SK-N-SH (cell line): ENCODE results near the gene L3MBTL1. TPM values are rescaled to one million over a fixed set of nuclear protein-coding genes. Genes with fewer than 3 reads are reported as not detected.
"Not testable (repeated sequence)": the region's sequence is repeated elsewhere in the genome, so short reads cannot be mapped to it uniquely, and the experiment has no call there.

Experiments
- CTCF ChIA-PET: fragments of 300-600, 350-600 bp; formaldehyde crosslinking; extraction: SDS; loops from one replicate; lab custom pipeline; 2021; lab: Yijun Ruan, JAX
- POLR2A ChIA-PET: fragments of 350-600 bp; sonication (Branson Sonifier 250); formaldehyde crosslinking; extraction: SDS; loops from one replicate; lab custom pipeline; 2020; ENCODE audit warnings: antibody characterized with exemption, inconsistent platforms; lab: Yijun Ruan, JAX
- DNase-seq: peaks from one replicate; pipeline ENCODE4 v3.0.0; 2012
- H2AFZ ChIP-seq: fragments of 200-600 bp; sonication (generic); 2 replicates; pipeline ENCODE4 v1.8.1; 2016; ENCODE audit warnings: antibody characterized with exemption, mild to moderate bottlenecking, low read depth
- H3F3A ChIP-seq: fragments of 200-600 bp; sonication (generic); replicated peaks from 2 replicates; pipeline ENCODE3; 2016; ENCODE audit warnings: antibody characterized with exemption, mild to moderate bottlenecking; ENCODE audit not compliant: insufficient read depth
- H3K27ac ChIP-seq, 2 experiments: fragments of 200-500 bp in 1 of 2; fragments of 200-600 bp in 1 of 2; sonication (Bioruptor generic) in 1 of 2; sonication (generic), shearing (Covaris generic) in 1 of 2; 2 replicates each; pipeline versions ENCODE4 v1.5.1 to v1.6.1; 2014 to 2016; ENCODE audit warnings: low read depth in 2 of 2, inconsistent platforms in 1 of 2, low read length in 1 of 2, mild to moderate bottlenecking in 1 of 2, mixed read lengths in 1 of 2
- H3K27me3 ChIP-seq: fragments of 200-600 bp; sonication (generic), shearing (Covaris generic); 2 replicates; pipeline ENCODE4 v1.6.1; 2016; ENCODE audit warnings: mixed run types; ENCODE audit not compliant: insufficient read depth
- H3K36me3 ChIP-seq, 2 experiments: fragments of 200-500 bp in 1 of 2; fragments of 200-600 bp in 1 of 2; sonication (Bioruptor generic) in 1 of 2; sonication (generic) in 1 of 2; replicated peaks in 1 of 2; 2 replicates each; pipeline versions ENCODE3 to v1.5.1; 2014 to 2016; ENCODE audit warnings: low read length in 1 of 2, mild to moderate bottlenecking in 1 of 2; ENCODE audit not compliant: insufficient read depth in 2 of 2, control insufficient read depth in 1 of 2
- H3K4me1 ChIP-seq, 2 experiments: fragments of 200-500 bp in 1 of 2; fragments of 200-600 bp in 1 of 2; sonication (Bioruptor generic) in 1 of 2; sonication (generic), shearing (Covaris generic) in 1 of 2; 2 replicates each; pipeline versions ENCODE4 v1.5.1 to v1.6.1; 2014 to 2016; ENCODE audit warnings: low read depth in 1 of 2, low read length in 1 of 2, mixed run types in 1 of 2; ENCODE audit not compliant: insufficient read depth in 2 of 2, control insufficient read depth in 1 of 2
- H3K4me2 ChIP-seq: fragments of 200-600 bp; sonication (generic), shearing (Covaris generic); 2 replicates; pipeline ENCODE4 v1.6.1; 2017; ENCODE audit warnings: mixed run types
- H3K4me3 ChIP-seq, 2 experiments: fragments of 200-500 bp in 1 of 2; fragments of 200-600 bp in 1 of 2; sonication (Bioruptor generic) in 1 of 2; sonication (generic), shearing (Covaris generic) in 1 of 2; 2 replicates each; pipeline versions ENCODE4 v1.5.1 to v1.8.1; 2014 to 2016; ENCODE audit warnings: low read depth in 2 of 2, inconsistent platforms in 1 of 2, low read length in 1 of 2, mild to moderate bottlenecking in 1 of 2, mixed read lengths in 1 of 2, moderate library complexity in 1 of 2
- H3K79me2 ChIP-seq: fragments of 200-600 bp; sonication (generic); 2 replicates; pipeline ENCODE4 v1.8.1; 2017; ENCODE audit warnings: mild to moderate bottlenecking; ENCODE audit not compliant: insufficient read depth
- H3K9ac ChIP-seq: fragments of 200-600 bp; sonication (generic); 2 replicates; pipeline ENCODE4 v1.6.1; 2017; ENCODE audit warnings: mixed run types
- H3K9me2 ChIP-seq: fragments of 200-600 bp; sonication (generic); 2 replicates; pipeline ENCODE4 v1.6.1; 2017; ENCODE audit warnings: mixed run types
- H3K9me3 ChIP-seq: fragments of 200-600 bp; sonication (generic); 2 replicates; pipeline ENCODE4 v1.6.1; 2017; ENCODE audit warnings: mixed run types, mild to moderate bottlenecking, moderate library complexity
- H4K20me1 ChIP-seq: fragments of 200-600 bp; sonication (generic); 2 replicates; pipeline ENCODE4 v1.6.1; 2017; ENCODE audit warnings: mild to moderate bottlenecking, mixed run types; ENCODE audit not compliant: insufficient read depth
- EZH2phosphoT487 ChIP-seq: fragments of 200-600 bp; sonication (generic); IDR thresholded peaks from 2 replicates; pipeline ENCODE4 v1.6.1; 2017; ENCODE audit warnings: low read depth, mixed run types, mild to moderate bottlenecking, antibody characterized with exemption, moderate library complexity, borderline replicate concordance
- MEF2A ChIP-seq: IDR thresholded peaks from 2 replicates; pipeline ENCODE4 v1.4.0; 2012; ENCODE audit warnings: low read depth, borderline replicate concordance
- MXI1 ChIP-seq: IDR thresholded peaks from 2 replicates; pipeline ENCODE4 v1.6.1; 2012; ENCODE audit warnings: mild to moderate bottlenecking, low read depth, low read length, improper control_type of control experiment
- NFIC ChIP-seq: IDR thresholded peaks from 2 replicates; pipeline ENCODE4 v1.4.0; 2012; ENCODE audit warnings: borderline replicate concordance
- PBX3 ChIP-seq: IDR thresholded peaks from 2 replicates; pipeline ENCODE4; 2012
- RAD21 ChIP-seq: IDR thresholded peaks from 2 replicates; pipeline ENCODE4 v1.6.1; 2012; ENCODE audit warnings: mild to moderate bottlenecking, low read length
- WGBS: methylation state at CpG from one replicate; pipeline ENCODE4 v1.1.6; 2017; ENCODE audit warnings: low lambda C conversion rate; 5-methylcytosine and 5-hydroxymethylcytosine counted together
- polyA plus RNA-seq, 3 experiments: library from polyadenylated mRNA; depleted of rRNA; stranded (reverse); fragments of >200 nt; gene quantifications; 2 replicates each; pipeline ENCODE4 v1.2.3, GENCODE V29; 2012

The L3MBTL1 gene
- polyA plus RNA-seq, 1 of the 3 experiments (the other 2 are of a cell fraction) = 8.9 TPM

- TF ChIP-seq RAD21 (no peak), PBX3 (0 out of 2 replicates have a peak, but pooled peaks have one; percentile 12)
- H3F3A ChIP-seq = no peaks in the 10 kb centered on the region
- 54% methylated on average over 3 of the region's 3 CpGs for WGBS
- H4K20me1 ChIP-seq = no peaks in the 10 kb centered on the region
- H3K9me2 ChIP-seq = no peaks in the 10 kb centered on the region
- POLR2A ChIA-PET = no interaction called here
- H3K4me3 ChIP-seq = no peak overlapping the region
- no peaks in the 10 kb centered on the region for H3K4me1 ChIP-seq
- no peaks in the 10 kb centered on the region for H3K27me3 ChIP-seq
- no peak for DNase-seq
- no peaks in the 10 kb centered on the region for H3K9me3 ChIP-seq
- no peak overlapping the region for H3K27ac ChIP-seq
- no peaks in the 10 kb centered on the region for H3K36me3 ChIP-seq
- H3K9ac ChIP-seq = no peak overlapping the region
- CTCF ChIA-PET = interaction anchor here (0.8 to 1.3 kb wide), 3 partner anchors 8 to 46 kb away, joined by 3 to 5 read pairs (median 4); no protein-coding TSS in a partner anchor
- no peaks in the 10 kb centered on the region for H3K79me2 ChIP-seq
- no peak overlapping the region for H3K4me2 ChIP-seq
- no peak overlapping the region for H2AFZ ChIP-seq
These were observed 15.4 kb upstream of the L3MBTL1 start for GRCh38 chr20:43492101-43492500.

GRCh38 chr20:43495388-43495787 lies 12.1 kb upstream of the L3MBTL1 start:
- H2AFZ ChIP-seq = no peak overlapping the region
- no peak for DNase-seq
- POLR2A ChIA-PET = no interaction called here
- no peak overlapping the region for H3K4me2 ChIP-seq
- no peaks in the 10 kb centered on the region for H4K20me1 ChIP-seq
- 39% methylated on average over 2 of the region's 2 CpGs for WGBS
- H3K27ac ChIP-seq = no peak overlapping the region
- no peak overlapping the region for H3K9ac ChIP-seq
- TF ChIP-seq EZH2phosphoT487 (no peak), NFIC (no peak), MEF2A (no peak), MXI1 (no peak)
- TF ChIP-seq, all 33 proteins: peak for 0
- Histone ChIP-seq H3K4me1 (no peaks in the 10 kb centered on the region), H3K9me2 (no peaks in the 10 kb centered on the region), H3K79me2 (no peaks in the 10 kb centered on the region), H3K36me3 (no peaks in the 10 kb centered on the region), H3K9me3 (no peaks in the 10 kb centered on the region), H3K27me3 (no peaks in the 10 kb centered on the region), H3K4me3 (no peak overlapping the region), H3F3A (no peaks in the 10 kb centered on the region)
- CTCF ChIA-PET = no interaction called here

- DNase-seq, H3K27ac ChIP-seq, H3K27me3 ChIP-seq, H3K4me3 ChIP-seq, H2AFZ ChIP-seq, H3K9me3 ChIP-seq, H3K9me2 ChIP-seq, CTCF ChIA-PET, H3K4me2 ChIP-seq, H3K36me3 ChIP-seq, H3F3A ChIP-seq, H3K9ac ChIP-seq, H4K20me1 ChIP-seq, H3K4me1 ChIP-seq, H3K79me2 ChIP-seq: not testable (repeated sequence)
- 70% methylated on average over 8 of the region's 8 CpGs for WGBS
- POLR2A ChIA-PET = interaction anchor here (1.3 kb wide), 1 partner anchor 35 kb away, joined by 3 read pairs; no protein-coding TSS in a partner anchor
These were observed 5.5 kb upstream of the L3MBTL1 start for GRCh38 chr20:43502021-43502420.
